Adrenal gland (tissue), 12 donors: ENCODE measurements around the gene GLRB. TPM values are rescaled to one million over a fixed set of nuclear protein-coding genes. Genes with fewer than 3 reads are reported as not detected.

Experiments
- DNase-seq, 7 donors: peaks; one replicate each; pipeline ENCODE4 v3.0.0-alpha.2; 2019 to 2020
- H3K27ac ChIP-seq, 5 donors: fragments of 200-600 bp; sonication (generic) in 4 of 5; 1 replicate in 3 of 5; 2 replicates in 2 of 5; pipeline versions ENCODE4 v1.5.1 to v1.8.0; 2016 to 2020; ENCODE audit warnings: mild to moderate bottlenecking in 1 of 5
- H3K27me3 ChIP-seq: fragments of 200-600 bp; 2 replicates; pipeline ENCODE4 v1.8.0; 2021
- H3K36me3 ChIP-seq, 2 donors: fragments of 200-600 bp; replicated peaks in 1 of 2; 1 replicate in 1 of 2; 2 replicates in 1 of 2; pipeline versions ENCODE4 v1.5.1 to v1.8.0; 2018 to 2022
- H3K4me1 ChIP-seq, 2 donors: fragments of 200-600 bp; replicated peaks in 1 of 2; 1 replicate in 1 of 2; 2 replicates in 1 of 2; pipeline versions ENCODE4 v1.5.1 to v1.8.0; 2018 to 2021
- H3K4me3 ChIP-seq, 4 donors: fragments of 200-600 bp; sonication (generic) in 3 of 4; one replicate each; pipeline ENCODE4 v1.5.1; 2016 to 2018
- H3K9me3 ChIP-seq, 3 donors: fragments of 200-600 bp; sonication (generic) in 1 of 3; replicated peaks in 1 of 3; 1 replicate in 2 of 3; 2 replicates in 1 of 3; pipeline versions ENCODE4 v1.5.1 to v1.8.0; 2016 to 2021
- POLR2A ChIP-seq, 2 donors: fragments of 450-650 bp; IDR thresholded peaks; one replicate each; pipeline ENCODE4 v1.6.1; 2017; ENCODE audit warnings: antibody characterized with exemption in 2 of 2, mild to moderate bottlenecking in 2 of 2, moderate library complexity in 1 of 2
- whole genome bisulfite sequencing, 4 donors: extraction: QIAGEN DNeasy Blood & Tissue Kit in 2 of 4; methylation state at CpG; one replicate each; pipeline versions ENCODE4 v1.1.5 to v1.1.7; 2013 to 2017; 5-methylcytosine and 5-hydroxymethylcytosine counted together
- intact Hi-C, 2 donors: fragments of 100-400 bp; cut with DNase I; formaldehyde crosslinking; loops; one replicate each; pipeline versions ENCODE4 v1.14.1 to v1.15.0; 2022 to 2023
- polyA plus RNA-seq, 3 donors: library from polyadenylated mRNA; stranded (reverse); fragments of 200-250 nt in 2 of 3; fragments of 350-450 nt in 1 of 3; fragmentation: Illumina TruSeq in 1 of 3; extraction: RNeasy Lipid Tissue Mini Kit (QIAGEN cat#74804) in 1 of 3; gene quantifications; one replicate each; pipeline ENCODE4 v1.2.3, GENCODE V29; 2013 to 2014
- total RNA-seq, 9 donors: library from RNA; depleted of rRNA in 4 of 9; stranded (reverse); fragments of >200 nt in 4 of 9; fragments of 120-200 nt in 1 of 9; fragmentation: NEBNext Ultra II Directional in 1 of 9; extraction: Animal tissue kit (Norgen Biotek cat#: 25700) in 1 of 9; gene quantifications; one replicate each; pipeline versions ENCODE4 v1.1.0 to v1.2.4, GENCODE V29; 2013 to 2023
- TF ChIP-seq, protein P1 (sequence below), 6 experiments: fragments of 450-650 bp in 4 of 6; fragments of 200-600 bp in 2 of 6; sonication (generic) in 1 of 6; IDR thresholded peaks; 1 replicate in 5 of 6; 2 replicates in 1 of 6; pipeline versions ENCODE4 v1.5.1 to v1.8.0; 2016 to 2021; ENCODE audit warnings: antibody characterized with exemption in 6 of 6, mild to moderate bottlenecking in 2 of 6, moderate library complexity in 1 of 6
- donor health status: healthy with polysubstance abuse.
- donor health status: Bipolar disorder and iron deficiency.
- donor health status: DM: yes; HTN: yes; CAD: no.
- donor health status: DM: no; HTN: no; CAD: no.
- donor health status: DM: no; HTN: no; CAD: no.
- donor health status: DM: yes; HTN: yes; CAD: no.

Gene GLRB
- total and polyA plus RNA-seq, 12 donors = 1.7 to 12.7 (median 5.9) TPM

DNA sequence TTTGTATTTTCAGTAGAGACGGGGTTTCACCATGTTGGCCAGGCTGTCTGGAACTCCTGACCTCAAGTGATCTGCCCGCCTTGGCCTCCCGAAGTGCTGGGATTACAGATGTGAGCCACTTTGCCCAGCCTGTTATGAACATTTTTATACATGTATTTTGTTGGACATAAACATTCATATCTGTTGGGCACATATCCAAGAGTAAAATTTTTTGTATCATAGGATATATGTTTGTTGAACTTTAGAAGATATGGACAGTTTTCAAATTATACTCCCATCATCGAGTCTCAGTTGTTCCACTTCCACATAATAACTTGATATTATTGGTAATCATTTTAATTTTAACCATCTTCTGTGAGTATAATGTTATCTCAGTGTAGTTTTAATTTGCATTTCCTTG lies 23.6 kb downstream of the GLRB start:
- Histone ChIP-seq H3K36me3 (no peaks in the 10 kb centered on the region), H3K4me1 (no peaks in the 10 kb centered on the region), H3K4me3 (no peak overlapping the region), H3K27ac (no peak overlapping the region), H3K9me3 (no peaks in the 10 kb centered on the region), H3K27me3 (no peaks in the 10 kb centered on the region)
- no peak for DNase-seq
- TF ChIP-seq, protein P1, sequence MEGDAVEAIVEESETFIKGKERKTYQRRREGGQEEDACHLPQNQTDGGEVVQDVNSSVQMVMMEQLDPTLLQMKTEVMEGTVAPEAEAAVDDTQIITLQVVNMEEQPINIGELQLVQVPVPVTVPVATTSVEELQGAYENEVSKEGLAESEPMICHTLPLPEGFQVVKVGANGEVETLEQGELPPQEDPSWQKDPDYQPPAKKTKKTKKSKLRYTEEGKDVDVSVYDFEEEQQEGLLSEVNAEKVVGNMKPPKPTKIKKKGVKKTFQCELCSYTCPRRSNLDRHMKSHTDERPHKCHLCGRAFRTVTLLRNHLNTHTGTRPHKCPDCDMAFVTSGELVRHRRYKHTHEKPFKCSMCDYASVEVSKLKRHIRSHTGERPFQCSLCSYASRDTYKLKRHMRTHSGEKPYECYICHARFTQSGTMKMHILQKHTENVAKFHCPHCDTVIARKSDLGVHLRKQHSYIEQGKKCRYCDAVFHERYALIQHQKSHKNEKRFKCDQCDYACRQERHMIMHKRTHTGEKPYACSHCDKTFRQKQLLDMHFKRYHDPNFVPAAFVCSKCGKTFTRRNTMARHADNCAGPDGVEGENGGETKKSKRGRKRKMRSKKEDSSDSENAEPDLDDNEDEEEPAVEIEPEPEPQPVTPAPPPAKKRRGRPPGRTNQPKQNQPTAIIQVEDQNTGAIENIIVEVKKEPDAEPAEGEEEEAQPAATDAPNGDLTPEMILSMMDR (IDR thresholded peaks at IDR 0.05) = no peak
- no peak for TF ChIP-seq POLR2A (IDR thresholded peaks at IDR 0.05)
- intact Hi-C loops = no loop called here
- WGBS, 4 donors = 78 to 99% (median 88%) methylated on average over 4 of the region's 4 CpGs

DNA sequence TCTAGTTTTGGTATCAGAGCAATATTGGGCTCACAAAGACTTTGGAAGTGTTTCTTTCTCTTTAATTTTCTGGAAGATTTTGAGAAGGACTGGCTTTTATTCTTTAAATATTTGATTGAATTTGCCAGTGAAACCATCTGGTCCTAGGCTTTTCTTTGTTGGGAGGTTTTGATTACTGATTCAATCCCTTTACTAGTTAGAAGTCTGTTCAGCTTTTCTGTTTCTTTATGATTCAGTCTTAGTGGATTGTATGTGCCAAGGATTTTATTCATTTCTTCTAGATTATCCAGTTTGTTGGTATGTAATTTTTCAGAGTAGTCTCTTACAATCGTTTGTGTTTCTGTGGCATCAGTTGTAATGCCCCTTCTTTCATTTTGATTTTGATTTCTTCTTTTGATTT lies 28.6 kb downstream of the GLRB start:
- Histone ChIP-seq H3K4me1 (no peaks in the 10 kb centered on the region), H3K36me3 (no peaks in the 10 kb centered on the region), H3K27me3 (no peaks in the 10 kb centered on the region), H3K27ac (no peak overlapping the region), H3K9me3 (no peaks in the 10 kb centered on the region), H3K4me3 (no peak overlapping the region)
- intact Hi-C loops = no loop called here
- TF ChIP-seq, protein P1 (IDR thresholded peaks at IDR 0.05) = no peak
- no peak for TF ChIP-seq POLR2A (IDR thresholded peaks at IDR 0.05)
- no peak for DNase-seq
- WGBS, 4 donors = 67 to 92% (median 81%) methylated on average over 1 of the region's 1 CpG

DNA sequence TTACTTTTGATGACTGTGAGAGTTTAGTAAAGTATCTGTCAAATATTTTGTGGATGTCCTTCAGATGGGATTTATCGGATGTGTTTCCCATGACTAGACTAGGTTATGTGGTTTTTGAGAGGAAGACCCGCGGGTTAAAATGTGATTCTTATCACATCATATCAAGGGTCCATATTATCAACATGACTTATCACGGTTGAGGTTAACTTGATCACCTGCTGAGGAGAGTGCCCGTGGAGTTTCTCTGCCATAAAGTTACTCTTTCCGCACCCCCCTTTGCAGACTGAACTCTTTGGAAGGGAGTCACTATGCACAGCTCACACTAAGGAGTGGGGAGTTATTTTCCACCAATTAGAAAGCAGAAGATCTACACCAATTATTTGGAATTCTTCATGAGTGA lies 38.7 kb downstream of the GLRB start:
- Histone ChIP-seq H3K27me3 (no peaks in the 10 kb centered on the region), H3K9me3 (no peaks in the 10 kb centered on the region), H3K4me1 (no peaks in the 10 kb centered on the region), H3K36me3 (no peaks in the 10 kb centered on the region), H3K4me3 (no peak overlapping the region), H3K27ac (no peak overlapping the region)
- 86 to 92% (median 91%) methylated on average over 6 of the region's 6 CpGs for WGBS, 4 donors
- no peak for DNase-seq
- intact Hi-C loops = no loop called here
- TF ChIP-seq, protein P1 (IDR thresholded peaks at IDR 0.05) = no peak
- TF ChIP-seq POLR2A (IDR thresholded peaks at IDR 0.05) = no peak

- TF ChIP-seq POLR2A (IDR thresholded peaks at IDR 0.05) = no peak
- TF ChIP-seq, protein P1 (IDR thresholded peaks at IDR 0.05) = no peak
- 76 to 80% (median 78%) methylated on average over 3 of the region's 3 CpGs for WGBS, 4 donors
- Histone ChIP-seq H3K9me3 (no peaks in the 10 kb centered on the region), H3K27ac (no peak overlapping the region), H3K27me3 (no peaks in the 10 kb centered on the region), H3K4me3 (no peak overlapping the region), H3K4me1 (no peaks in the 10 kb centered on the region), H3K36me3 (no peaks in the 10 kb centered on the region)
- no peak for DNase-seq
- intact Hi-C loops = no loop called here
Observed at GRCh38 chr4:157115613-157116335, 39.8 kb downstream of the GLRB start.
